GM18520 (cell line): ENCODE results near the gene BLOC1S4.
"Not testable (repeated sequence)": the region's sequence is repeated elsewhere in the genome, so short reads cannot be mapped to it uniquely, and the experiment has no call there.

Experiments used
- ATAC-seq: cut with Tn5 transposase; IDR thresholded peaks from one replicate; pipeline ENCODE4 v1.9.1; 2021; ENCODE audit not compliant: unreplicated experiment

Gene BLOC1S4, protein sequence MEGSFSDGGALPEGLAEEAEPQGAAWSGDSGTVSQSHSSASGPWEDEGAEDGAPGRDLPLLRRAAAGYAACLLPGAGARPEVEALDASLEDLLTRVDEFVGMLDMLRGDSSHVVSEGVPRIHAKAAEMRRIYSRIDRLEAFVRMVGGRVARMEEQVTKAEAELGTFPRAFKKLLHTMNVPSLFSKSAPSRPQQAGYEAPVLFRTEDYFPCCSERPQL

DNA sequence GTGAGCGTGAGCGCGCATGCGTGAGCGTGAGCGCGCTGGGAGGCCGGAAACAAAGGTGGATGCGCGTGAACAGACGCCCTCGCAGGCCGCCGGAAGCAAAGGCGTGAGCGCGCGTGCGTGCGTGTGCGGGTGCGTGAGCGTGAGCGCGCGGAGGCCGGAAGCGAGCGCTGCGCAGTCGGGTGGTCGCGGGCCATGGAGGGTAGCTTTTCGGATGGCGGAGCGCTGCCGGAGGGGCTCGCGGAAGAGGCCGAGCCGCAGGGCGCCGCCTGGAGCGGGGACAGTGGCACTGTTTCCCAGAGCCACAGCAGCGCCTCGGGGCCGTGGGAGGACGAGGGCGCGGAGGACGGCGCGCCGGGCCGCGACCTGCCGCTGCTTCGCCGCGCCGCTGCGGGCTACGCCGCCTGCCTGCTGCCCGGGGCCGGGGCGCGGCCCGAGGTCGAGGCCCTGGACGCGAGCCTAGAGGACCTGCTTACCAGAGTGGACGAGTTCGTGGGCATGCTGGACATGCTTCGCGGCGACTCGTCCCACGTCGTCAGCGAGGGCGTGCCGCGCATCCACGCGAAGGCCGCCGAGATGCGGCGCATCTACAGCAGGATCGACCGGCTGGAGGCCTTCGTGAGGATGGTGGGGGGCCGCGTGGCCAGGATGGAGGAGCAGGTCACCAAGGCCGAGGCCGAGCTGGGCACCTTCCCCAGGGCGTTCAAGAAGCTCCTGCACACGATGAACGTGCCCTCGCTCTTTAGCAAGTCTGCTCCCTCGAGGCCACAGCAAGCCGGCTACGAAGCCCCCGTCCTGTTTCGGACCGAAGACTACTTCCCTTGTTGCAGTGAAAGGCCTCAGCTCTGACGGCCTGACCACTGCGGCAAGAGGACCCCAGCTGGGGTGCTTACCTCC, at the start of gene BLOC1S4:
Gene BLOC1S4, plus strand, starts transcription at position 157 of the 894 bp plus-strand sequence. Its CDS starts 36 bp downstream, at position 193.
- ATAC-seq, result peak; percentile 79

DNA sequence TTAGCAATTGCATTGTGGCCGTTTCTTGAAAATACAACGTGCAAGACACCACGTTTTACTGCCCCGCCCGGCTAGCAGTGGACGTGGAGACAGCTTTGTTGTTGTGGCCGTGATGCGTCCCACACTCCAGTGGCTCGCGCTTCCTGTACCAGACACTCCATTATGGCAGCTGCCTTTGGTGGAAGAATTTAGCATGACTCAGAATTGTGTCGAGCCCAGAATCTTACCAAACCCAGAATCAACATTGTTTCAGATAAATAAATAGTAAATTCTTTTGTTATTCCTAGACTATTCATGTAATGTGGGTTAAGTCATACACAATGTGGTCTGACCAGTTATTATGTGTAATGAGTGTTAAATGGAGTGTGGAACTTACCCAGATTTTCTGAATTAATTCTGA, 47.6 kb upstream of the BLOC1S4 start:
- no peak for ATAC-seq

- no peak for ATAC-seq
Measured at GRCh38 chr4:6671648-6672047, 44.3 kb upstream of the BLOC1S4 start.

- no peak for ATAC-seq
Measured at GRCh38 chr4:6672131-6672530, 43.8 kb upstream of the BLOC1S4 start.

- not testable (repeated sequence) for ATAC-seq
Measured at GRCh38 chr4:6672541-6673190, 43.3 kb upstream of the BLOC1S4 start.

GRCh38 chr4:6673191-6673659, 42.7 kb upstream of the BLOC1S4 start:
- not testable (repeated sequence) for ATAC-seq

GRCh38 chr4:6673660-6674499, 42.1 kb upstream of the BLOC1S4 start:
- peak; percentile 69 for ATAC-seq

GRCh38 chr4:6674500-6675149, 41.3 kb upstream of the BLOC1S4 start:
- ATAC-seq, result peak; percentile 32

DNA sequence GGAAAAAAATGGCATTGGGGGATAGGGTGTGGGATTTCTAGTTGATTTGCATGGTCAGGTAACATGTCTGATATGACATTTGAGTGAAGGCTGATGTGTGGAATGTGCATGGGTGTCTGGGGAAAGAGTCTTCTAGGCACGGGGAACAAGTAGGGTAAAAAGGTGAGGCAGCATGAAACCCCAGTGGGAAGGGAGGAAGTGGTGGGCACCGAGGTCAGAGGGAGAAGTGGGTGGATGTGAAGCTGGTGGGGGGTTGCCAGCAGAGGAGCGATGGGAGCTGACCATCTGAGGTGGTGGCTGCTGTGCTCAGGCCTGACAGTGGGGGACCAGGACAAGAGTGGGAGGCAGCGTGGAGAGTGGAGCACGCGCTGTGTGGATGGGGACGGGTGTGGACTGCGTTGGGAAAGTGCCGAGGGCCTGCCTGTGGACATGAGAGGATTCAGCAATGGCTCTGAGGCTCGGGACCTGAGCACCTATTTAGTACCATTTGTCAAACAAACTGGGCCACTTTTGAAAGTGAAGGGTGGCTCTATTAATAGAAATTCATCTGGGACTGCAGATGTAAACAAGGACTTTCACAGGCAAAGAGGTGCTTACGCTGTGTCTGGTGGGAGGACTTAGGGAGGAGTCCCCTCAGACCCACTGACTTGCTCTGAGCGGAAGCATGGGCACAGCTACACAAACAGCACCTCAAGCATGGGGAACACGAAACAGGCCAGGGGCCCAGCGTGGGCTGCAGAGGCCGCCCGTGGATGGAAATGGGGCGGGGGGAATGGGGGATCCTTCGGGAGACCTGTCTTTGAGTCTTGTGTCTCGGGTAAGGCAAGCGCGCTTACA, 39.0 kb upstream of the BLOC1S4 start:
- no peak for ATAC-seq

GRCh38 chr4:6680372-6681034, 35.5 kb upstream of the BLOC1S4 start:
- ATAC-seq, result no peak

- ATAC-seq, result no peak
Measured at GRCh38 chr4:6681191-6681590, 34.8 kb upstream of the BLOC1S4 start.

GRCh38 chr4:6682862-6683590, 32.9 kb upstream of the BLOC1S4 start:
- ATAC-seq, result no peak

- no peak for ATAC-seq
Measured at GRCh38 chr4:6684656-6685055, 31.3 kb upstream of the BLOC1S4 start.

DNA sequence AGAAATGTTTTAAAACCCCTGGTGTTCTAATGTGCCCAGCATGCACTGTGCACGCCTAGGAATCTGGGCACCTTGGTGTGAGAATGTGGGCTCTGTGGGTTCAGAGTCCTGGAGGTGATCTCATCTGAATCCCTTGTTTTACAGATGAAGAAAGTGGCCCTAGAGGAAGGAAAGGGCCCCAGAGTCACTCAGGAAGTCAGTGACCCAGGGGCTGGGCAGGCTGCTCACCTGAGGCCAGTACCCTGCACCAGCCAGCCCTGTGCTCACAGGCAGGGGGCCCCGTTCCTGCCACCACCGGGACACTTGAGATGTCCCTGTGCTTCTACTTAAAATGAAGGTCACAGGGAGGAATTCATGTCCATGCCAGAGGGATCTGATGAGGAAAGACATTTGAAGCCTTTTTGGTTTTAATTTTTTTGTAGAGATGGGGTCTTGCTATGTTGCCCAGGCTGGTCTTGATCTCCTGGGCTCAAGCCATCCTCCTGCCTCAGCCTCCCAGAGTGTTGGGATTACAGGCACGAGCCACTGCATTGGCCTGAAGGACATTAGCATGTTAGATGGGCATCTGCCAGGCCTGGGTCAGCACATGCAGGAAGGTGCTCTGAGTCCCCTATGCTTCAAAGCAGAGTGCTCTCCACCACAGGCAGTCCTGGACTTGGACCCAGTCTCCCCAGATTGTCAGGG, 29.7 kb upstream of the BLOC1S4 start:
- no peak for ATAC-seq

DNA sequence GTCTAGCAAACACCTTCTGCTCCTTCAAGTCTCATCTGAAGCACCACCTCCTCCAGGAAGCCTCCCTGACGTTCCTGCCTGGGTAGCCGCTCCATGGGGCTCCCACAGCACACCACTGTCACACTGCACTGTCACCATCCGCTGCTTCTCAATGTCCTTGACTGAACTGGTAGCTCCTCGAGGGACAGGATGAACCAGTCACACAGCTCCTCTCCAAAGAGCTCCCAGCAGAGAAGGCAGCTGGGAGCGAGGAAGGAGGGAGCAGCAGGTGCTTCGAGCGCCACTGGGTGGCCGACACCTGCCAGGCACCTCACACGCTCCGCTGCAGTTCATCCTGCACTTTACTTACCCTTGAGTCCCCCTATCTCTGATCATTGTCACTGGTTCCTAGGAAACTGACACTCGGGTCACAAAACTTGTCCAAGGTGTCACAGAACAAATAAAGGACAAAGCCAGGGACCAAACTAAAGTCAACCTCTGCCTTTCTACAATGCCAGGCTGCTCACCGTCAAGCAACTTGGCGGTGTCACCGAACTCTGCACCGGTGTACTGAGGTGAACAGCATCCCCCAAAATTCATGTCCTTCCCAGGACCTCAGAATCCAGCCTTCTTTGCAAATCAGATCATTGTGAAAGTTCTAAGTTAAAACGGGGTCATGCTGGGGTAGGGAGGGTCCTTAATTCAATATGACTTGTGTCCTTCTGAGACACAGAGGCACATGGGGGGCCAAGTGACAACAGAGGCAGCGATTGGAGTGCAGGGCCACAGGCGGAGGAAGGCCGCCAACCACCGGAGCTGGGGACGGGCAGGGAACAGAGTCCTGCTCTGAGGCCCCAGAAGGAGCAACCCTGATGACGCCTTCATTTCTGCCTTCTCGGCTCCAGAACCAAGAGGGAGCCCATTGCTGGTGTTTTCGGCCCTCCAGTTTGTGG, 27.8 kb upstream of the BLOC1S4 start:
- no peak for ATAC-seq

- ATAC-seq, result peak; percentile 63
Measured at GRCh38 chr4:6688879-6689505, 27.0 kb upstream of the BLOC1S4 start.
